Common myeloid progenitor, CD34-positive (primary cell): ENCODE measurements around the gene MTRF1L.
A peak's percentile ranks its signal among the peaks of the same experiment; 100 is the strongest.
"Not testable (repeated sequence)": the region's sequence is repeated elsewhere in the genome, so short reads cannot be mapped to it uniquely, and the experiment has no call there.

Experiments used
- CTCF ChIA-PET: fragments of 350-600 bp; sonication (Branson Sonifier 250); formaldehyde crosslinking; loops from one replicate; lab custom pipeline; 2021; ENCODE audit warnings: antibody characterized with exemption; lab: Charles Lee
- POLR2A ChIA-PET: fragments of 350-600 bp; sonication (Branson Sonifier 250); formaldehyde crosslinking; loops from one replicate; lab custom pipeline; 2021; ENCODE audit warnings: antibody characterized with exemption; lab: Charles Lee
- DNase-seq, 3 donors: peaks; one replicate each; pipeline versions ENCODE4 v3.0.0 to v3.0.0-alpha.2; 2013
- H3K27ac ChIP-seq, 2 experiments: 1 replicate in 1 of 2; 2 replicates in 1 of 2; pipeline ENCODE4 v1.7.0; 2013; ENCODE audit warnings: inconsistent platforms in 2 of 2, low read length in 2 of 2, mild to moderate bottlenecking in 2 of 2, low read depth in 1 of 2, moderate library complexity in 1 of 2; ENCODE audit not compliant: severe bottlenecking in 2 of 2, insufficient read depth in 1 of 2, poor library complexity in 1 of 2
- H3K27me3 ChIP-seq, 5 experiments: replicated peaks in 2 of 5; 1 replicate in 3 of 5; 2 replicates in 2 of 5; pipeline versions ENCODE4 v1.6.1 to v1.7.0; 2013; ENCODE audit warnings: low read length in 4 of 5, mild to moderate bottlenecking in 2 of 5, moderate library complexity in 2 of 5, inconsistent platforms in 1 of 5; ENCODE audit not compliant: insufficient read depth in 5 of 5, control insufficient read depth in 4 of 5
- H3K36me3 ChIP-seq, 4 experiments: 1 replicate in 2 of 4; 2 replicates in 2 of 4; pipeline versions ENCODE4 v1.6.1 to v1.7.0; 2013; ENCODE audit warnings: low read length in 3 of 4, control low read depth in 1 of 4, mild to moderate bottlenecking in 1 of 4; ENCODE audit not compliant: control insufficient read depth in 4 of 4, insufficient read depth in 4 of 4
- H3K4me1 ChIP-seq, 4 experiments: 1 replicate in 3 of 4; 2 replicates in 1 of 4; pipeline versions ENCODE4 v1.6.1 to v1.7.1; 2013; ENCODE audit warnings: low read length in 3 of 4, mild to moderate bottlenecking in 3 of 4, control low read depth in 1 of 4, inconsistent platforms in 1 of 4, moderate library complexity in 1 of 4; ENCODE audit not compliant: control insufficient read depth in 4 of 4, insufficient read depth in 4 of 4; ENCODE audit errors: control extremely low read depth in 1 of 4
- H3K4me3 ChIP-seq, 7 experiments: 1 replicate in 4 of 7; 2 replicates in 3 of 7; pipeline versions ENCODE4 v1.5.1 to v1.7.0; 2013; ENCODE audit warnings: mild to moderate bottlenecking in 7 of 7, low read length in 6 of 7, moderate library complexity in 6 of 7, inconsistent platforms in 2 of 7, low read depth in 2 of 7, control low read depth in 1 of 7; ENCODE audit not compliant: insufficient read depth in 4 of 7, control insufficient read depth in 1 of 7; ENCODE audit errors: extremely low read depth in 1 of 7
- H3K9me3 ChIP-seq, 5 experiments: 1 replicate in 4 of 5; 2 replicates in 1 of 5; pipeline versions ENCODE4 v1.6.1 to v1.7.1; 2013; ENCODE audit warnings: low read length in 4 of 5, mild to moderate bottlenecking in 2 of 5, inconsistent platforms in 1 of 5, low read depth in 1 of 5, moderate library complexity in 1 of 5; ENCODE audit not compliant: control insufficient read depth in 4 of 5, insufficient read depth in 2 of 5; ENCODE audit errors: control extremely low read depth in 1 of 5
- WGBS: methylation state at CpG from one replicate; pipeline ENCODE4 v1.1.5; 2013; ENCODE audit not compliant: insufficient coverage; 5-methylcytosine and 5-hydroxymethylcytosine counted together

Gene MTRF1L

DNA sequence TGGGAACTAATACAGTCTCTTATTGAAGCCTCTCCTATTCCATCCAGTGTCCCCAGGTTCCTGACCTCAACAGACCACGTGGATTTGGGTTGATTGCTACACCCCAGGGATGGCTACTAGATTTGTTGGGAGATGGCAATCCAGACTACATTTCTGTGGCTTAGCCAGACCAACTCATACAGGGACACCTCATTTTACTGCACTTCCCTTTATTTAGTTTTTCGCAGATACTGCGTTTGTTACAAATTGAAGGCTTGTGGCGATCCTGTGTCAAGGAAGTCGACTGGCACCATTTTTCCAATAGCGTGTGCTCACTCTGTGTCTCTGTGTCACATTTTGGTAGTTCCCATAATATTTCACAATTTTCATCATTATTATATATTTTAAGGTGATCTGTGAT, 10.3 kb upstream of the MTRF1L start:
- POLR2A ChIA-PET = no interaction called here

DNA sequence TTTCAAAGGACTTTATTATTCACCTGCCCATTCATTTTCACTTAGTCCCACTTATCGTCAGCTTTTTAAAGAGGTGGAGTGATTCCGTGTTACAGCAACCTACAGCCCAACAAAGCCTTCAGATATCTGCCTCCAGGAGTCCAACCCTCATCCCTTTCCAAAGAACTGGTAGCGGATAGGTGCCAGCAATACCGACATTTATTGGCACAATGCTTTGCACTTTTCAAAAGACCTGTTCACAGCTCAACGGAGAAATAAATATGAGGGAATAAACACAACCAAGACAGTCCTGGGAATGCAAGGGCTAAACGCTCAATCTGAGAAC, 819 bp upstream of the MTRF1L start:
- peak overlapping the region; percentile 72 to 92 for H3K27ac ChIP-seq
- DNase-seq = no peak
- H3K27me3 ChIP-seq = no peaks in the 10 kb centered on the region
- peaks cover 17 to 36% (median 23%) of the 10 kb centered on the region in 4 experiments for H3K4me1 ChIP-seq
- H3K36me3 ChIP-seq = peaks cover 0 to 5% (median under 1%) of the 10 kb centered on the region in 4 experiments
- peak overlapping the region; percentile 81 to 99 (median 90) for H3K4me3 ChIP-seq
- no peaks in the 10 kb centered on the region for H3K9me3 ChIP-seq
- ChIA-PET POLR2A (no interaction called here), CTCF (interaction anchor here (0.8 to 1.2 kb wide), 2 partner anchors 21 to 25 kb away, joined by 3 to 4 read pairs; no protein-coding TSS in a partner anchor)
- 2% methylated on average over 6 of the region's 6 CpGs for WGBS

More for the DNA sequence above, 10.3 kb upstream of the MTRF1L start:
- CTCF ChIA-PET = interaction anchor here (1.0 kb wide), 1 partner anchor 13 kb away, joined by 3 read pairs; no protein-coding TSS in a partner anchor
- no peak overlapping the region for H3K4me3 ChIP-seq
- H3K27ac ChIP-seq = no peak overlapping the region
- H3K9me3 ChIP-seq = no peaks in the 10 kb centered on the region
- no peaks in the 10 kb centered on the region for H3K36me3 ChIP-seq
- peaks cover 0 to 13% (median 6%) of the 10 kb centered on the region in 4 experiments for H3K4me1 ChIP-seq
- peak in 2 of 3 donors; percentile 20 to 32 for DNase-seq
- WGBS = 87% methylated on average over 5 of the region's 6 CpGs
- no peaks in the 10 kb centered on the region for H3K27me3 ChIP-seq

DNA sequence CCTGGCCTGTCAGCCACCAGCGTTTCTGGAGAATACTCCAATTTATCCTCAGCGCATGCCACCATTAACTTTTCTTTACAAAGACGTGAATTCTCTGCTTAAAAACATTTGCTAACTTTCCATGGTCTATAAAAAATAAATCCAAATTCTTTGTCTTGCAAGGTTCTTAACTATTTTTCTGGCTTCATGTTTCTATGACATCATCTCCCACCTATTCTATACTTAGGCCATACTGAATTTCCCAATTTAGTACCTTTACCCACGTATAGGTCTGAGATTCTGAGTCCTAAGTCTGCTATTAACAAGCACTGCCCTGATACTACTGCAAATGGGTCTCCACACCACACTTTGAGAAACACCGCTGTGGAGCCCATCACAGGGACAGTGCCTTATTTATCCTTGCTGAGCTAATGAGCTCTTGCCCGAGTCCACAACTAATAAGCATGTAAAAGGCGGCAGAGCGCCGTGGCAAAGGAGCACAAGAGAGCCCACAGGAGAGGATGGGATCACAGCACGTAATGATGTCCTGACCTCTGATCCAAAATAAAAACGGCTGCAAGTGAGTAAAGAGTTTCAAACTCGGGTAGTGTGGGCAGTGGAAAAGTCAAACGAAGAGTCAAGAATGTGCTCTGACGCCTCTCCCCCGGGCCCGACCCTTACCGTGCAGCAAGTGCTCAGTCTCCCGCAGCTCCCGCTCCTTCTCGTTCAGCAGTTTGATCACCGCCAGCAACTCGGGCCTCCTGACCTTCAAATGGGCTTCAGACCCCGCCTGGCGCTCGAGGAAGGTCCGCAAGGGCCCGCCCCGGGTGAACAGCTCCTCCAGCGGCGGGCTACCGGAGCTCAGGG, 519 bp downstream of the MTRF1L start:
- Histone ChIP-seq H3K36me3 (peaks cover 0 to 16% (median 5%) of the 10 kb centered on the region in 4 experiments), H3K27me3 (no peaks in the 10 kb centered on the region), H3K4me1 (peaks cover 17 to 36% (median 23%) of the 10 kb centered on the region in 4 experiments), H3K27ac (peak overlapping the region; percentile 72 to 92), H3K9me3 (no peaks in the 10 kb centered on the region), H3K4me3 (peak overlapping the region; percentile 81 to 99 (median 90))
- peak; percentile 12 to 53 (median 37) for DNase-seq
- POLR2A ChIA-PET = no interaction called here
- CTCF ChIA-PET = interaction anchor here (0.7 to 1.2 kb wide), 3 partner anchors 17 to 46 kb away, joined by 3 read pairs; no protein-coding TSS in a partner anchor
- 11% methylated on average over 13 of the region's 31 CpGs for WGBS

DNA sequence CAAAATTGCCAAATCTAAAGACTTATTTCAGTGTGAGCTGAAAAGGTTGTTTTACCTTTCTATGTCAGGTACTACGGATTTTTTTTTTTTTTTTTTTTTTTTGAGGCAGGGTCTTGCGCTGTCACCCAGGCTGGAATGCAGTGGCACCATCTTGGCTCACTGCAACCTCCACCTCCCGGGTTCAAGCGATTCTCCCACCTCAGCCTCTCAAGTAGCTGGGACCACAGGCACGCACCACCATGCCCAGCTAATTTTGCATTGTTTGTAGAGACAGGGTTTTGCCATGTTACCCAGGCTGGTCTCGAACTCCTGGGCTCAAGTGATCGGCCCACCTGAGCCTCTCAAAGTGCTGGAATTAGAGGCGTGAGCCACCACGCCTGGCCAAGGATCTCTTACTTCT, 1.7 kb downstream of the MTRF1L start:
- DNase-seq, POLR2A ChIA-PET, H3K27ac ChIP-seq, H3K9me3 ChIP-seq, H3K27me3 ChIP-seq: not testable (repeated sequence)
- WGBS = 97% methylated on average over 9 of the region's 9 CpGs
- Histone ChIP-seq H3K4me3 (peak overlapping the region in 2 of 7 experiments; percentile 81 to 93), H3K4me1 (peaks cover 17 to 36% (median 23%) of the 10 kb centered on the region in 4 experiments), H3K36me3 (peaks cover 0 to 21% (median 11%) of the 10 kb centered on the region in 4 experiments)
- CTCF ChIA-PET = interaction anchor here (0.7 to 1.4 kb wide), 7 partner anchors 13 to 53 kb away, joined by 3 to 4 read pairs (median 3); partner anchors contain the start of gene FBXO5

DNA sequence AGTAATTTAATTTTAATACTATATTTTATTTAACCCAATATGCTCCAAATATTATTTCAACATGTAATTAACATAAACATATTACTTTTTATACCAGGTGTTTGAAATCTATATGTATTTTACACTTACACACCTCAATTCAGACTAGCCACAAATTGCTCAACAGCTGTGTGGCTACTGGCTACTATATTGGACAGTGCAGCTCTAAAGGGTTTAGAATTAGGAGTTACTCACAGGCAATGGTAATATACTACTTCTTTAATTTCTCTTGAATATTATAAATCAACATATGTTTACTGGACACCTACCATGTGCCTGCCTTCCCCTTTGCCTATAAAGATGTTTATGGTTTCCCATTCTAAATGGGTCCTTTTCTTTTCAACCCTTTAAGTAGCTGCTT, 2.3 kb downstream of the MTRF1L start:
- CTCF ChIA-PET = interaction anchor here (0.8 to 1.4 kb wide), 6 partner anchors 13 to 52 kb away, joined by 3 read pairs; no protein-coding TSS in a partner anchor
- no peak overlapping the region for H3K27ac ChIP-seq
- no peak for DNase-seq
- no peaks in the 10 kb centered on the region for H3K9me3 ChIP-seq
- POLR2A ChIA-PET = no interaction called here
- H3K4me3 ChIP-seq = peak overlapping the region in 1 of 7 experiments; percentile 8
- no peaks in the 10 kb centered on the region for H3K27me3 ChIP-seq
- H3K36me3 ChIP-seq = peaks cover 0 to 24% (median 14%) of the 10 kb centered on the region in 4 experiments
- H3K4me1 ChIP-seq = peaks cover 17 to 36% (median 23%) of the 10 kb centered on the region in 4 experiments

DNA sequence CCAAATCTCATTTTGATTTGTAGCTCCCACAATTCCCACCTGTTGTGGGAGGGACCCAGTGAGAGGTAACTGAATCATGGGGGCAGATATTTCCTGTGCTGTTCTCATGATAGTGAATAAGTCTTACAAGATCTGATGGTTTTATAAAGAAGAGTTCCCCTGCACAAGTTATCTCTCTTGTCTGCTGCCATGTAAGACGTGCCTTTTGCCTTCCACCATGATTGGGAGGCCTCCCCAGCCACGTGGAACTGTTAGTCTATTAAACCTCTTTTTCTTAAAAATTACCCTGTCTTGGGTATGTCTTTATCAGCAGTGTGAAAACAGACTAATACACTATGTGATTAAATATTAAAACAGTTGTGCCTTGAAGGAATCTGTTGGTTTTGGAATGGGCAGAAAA, 3.0 kb downstream of the MTRF1L start:
- H3K27ac ChIP-seq, H3K27me3 ChIP-seq, POLR2A ChIA-PET, DNase-seq, H3K4me3 ChIP-seq, H3K9me3 ChIP-seq: not testable (repeated sequence)
- WGBS = 100% methylated on average over 1 of the region's 2 CpGs
- peaks cover 0 to 25% (median 16%) of the 10 kb centered on the region in 4 experiments for H3K36me3 ChIP-seq
- CTCF ChIA-PET = interaction anchor here (0.8 to 1.4 kb wide), 3 partner anchors 13 to 19 kb away, joined by 3 read pairs; no protein-coding TSS in a partner anchor
- H3K4me1 ChIP-seq = peaks cover 17 to 36% (median 23%) of the 10 kb centered on the region in 4 experiments

DNA sequence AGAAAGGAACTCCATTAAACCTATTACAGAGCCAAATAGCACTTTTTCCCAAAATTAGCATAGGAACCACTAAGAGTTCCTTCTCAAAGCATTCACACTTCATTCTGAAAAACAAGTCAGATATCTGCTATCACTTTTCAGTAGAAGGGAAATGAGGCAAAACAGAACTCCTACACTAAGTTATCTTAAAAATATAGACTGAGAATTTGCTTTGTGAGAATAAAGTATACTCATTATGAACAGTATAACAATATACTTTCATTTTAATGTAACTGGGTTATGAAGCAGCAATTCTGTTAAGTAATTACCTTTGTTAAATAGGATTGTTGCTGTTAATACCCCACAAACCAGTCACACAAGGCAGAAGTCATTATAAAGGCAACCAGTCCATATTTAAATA, 8.7 kb downstream of the MTRF1L start:
- no peaks in the 10 kb centered on the region for H3K9me3 ChIP-seq
- no peaks in the 10 kb centered on the region for H3K27me3 ChIP-seq
- H3K27ac ChIP-seq = no peak overlapping the region
- H3K36me3 ChIP-seq = peaks cover 13 to 56% (median 35%) of the 10 kb centered on the region in 4 experiments
- H3K4me1 ChIP-seq = no peaks in the 10 kb centered on the region
- ChIA-PET CTCF (no interaction called here), POLR2A (no interaction called here)
- H3K4me3 ChIP-seq = no peak overlapping the region
- DNase-seq = no peak
